HFFc6 (cell line): Measurements from ENCODE around the gene EVI2B. TPM values are rescaled to one million over a fixed set of nuclear protein-coding genes. Genes with fewer than 3 reads are reported as not detected.

Experiments
- DNase-seq: peaks from one replicate; pipeline ENCODE4 v3.0.0-alpha.2; 2018
- H3K27ac Mint-ChIP-seq: 2 replicates; pipeline ENCODE4 v1.8.0; 2020; ENCODE audit warnings: mild to moderate bottlenecking, mixed read lengths
- H3K27me3 Mint-ChIP-seq: 2 replicates; pipeline ENCODE4 v1.8.0; 2021; ENCODE audit warnings: mild to moderate bottlenecking, moderate library complexity, mixed read lengths; ENCODE audit not compliant: insufficient read depth
- H3K36me3 Mint-ChIP-seq: 2 replicates; pipeline ENCODE4 v1.8.0; 2021; ENCODE audit warnings: low read depth, mixed read lengths
- H3K4me1 Mint-ChIP-seq: 2 replicates; pipeline ENCODE4 v1.8.0; 2020; ENCODE audit warnings: low read depth, mixed read lengths
- H3K4me3 Mint-ChIP-seq: 2 replicates; pipeline ENCODE4 v1.8.0; 2020; ENCODE audit warnings: mild to moderate bottlenecking, moderate library complexity, mixed read lengths
- H3K9me3 Mint-ChIP-seq: 2 replicates; pipeline ENCODE4 v1.8.0; 2020; ENCODE audit warnings: mild to moderate bottlenecking, mixed read lengths
- total RNA-seq, 6 experiments: library from RNA; stranded (reverse); fragmentation: NEBNext Ultra II Directional; extraction: Animal tissue kit (Norgen Biotek cat#: 25700); gene quantifications; 2 replicates in 1 of 6; 3 replicates in 5 of 6; pipeline ENCODE4 v1.2.3, GENCODE V29; 2021
- TF ChIP-seq, protein P1 (sequence below): fragments of 200-600 bp; sonication (generic); IDR thresholded peaks from 2 replicates; pipeline ENCODE4 v1.5.0; 2021; ENCODE audit warnings: antibody characterized with exemption, mild to moderate bottlenecking

The EVI2B gene
- total RNA-seq, 6 experiments from 2014 or later: 0.33 to 2.0 (median 1.5) TPM

DNA sequence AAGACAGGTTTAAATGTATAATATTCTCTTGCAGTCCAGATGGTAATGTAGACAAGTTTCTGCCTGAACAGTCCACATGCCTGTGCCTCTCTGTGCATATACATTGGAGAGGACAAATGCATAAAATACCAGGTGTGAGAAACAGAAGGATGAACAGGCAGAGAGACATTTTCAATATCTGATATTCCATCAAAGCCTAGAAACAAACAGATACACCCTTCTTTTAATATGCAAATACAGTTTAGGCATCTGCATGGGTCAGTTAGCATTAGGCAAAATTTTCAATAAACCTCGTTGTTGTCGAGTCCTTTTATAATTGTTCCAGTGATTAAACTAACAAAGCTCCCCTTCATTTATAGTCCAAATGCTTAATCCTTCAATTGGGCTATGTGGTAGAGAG lies 17.7 kb downstream of the EVI2B start:
- no peak for DNase-seq
- H3K4me1 Mint-ChIP-seq: peaks cover 7% of the 10 kb centered on the region
- H3K9me3 Mint-ChIP-seq: no peaks in the 10 kb centered on the region
- H3K27ac Mint-ChIP-seq: no peak overlapping the region
- peaks cover 2% of the 10 kb centered on the region; the same call in 1 of the 2 replicates for H3K27me3 Mint-ChIP-seq
- TF ChIP-seq, protein P1, sequence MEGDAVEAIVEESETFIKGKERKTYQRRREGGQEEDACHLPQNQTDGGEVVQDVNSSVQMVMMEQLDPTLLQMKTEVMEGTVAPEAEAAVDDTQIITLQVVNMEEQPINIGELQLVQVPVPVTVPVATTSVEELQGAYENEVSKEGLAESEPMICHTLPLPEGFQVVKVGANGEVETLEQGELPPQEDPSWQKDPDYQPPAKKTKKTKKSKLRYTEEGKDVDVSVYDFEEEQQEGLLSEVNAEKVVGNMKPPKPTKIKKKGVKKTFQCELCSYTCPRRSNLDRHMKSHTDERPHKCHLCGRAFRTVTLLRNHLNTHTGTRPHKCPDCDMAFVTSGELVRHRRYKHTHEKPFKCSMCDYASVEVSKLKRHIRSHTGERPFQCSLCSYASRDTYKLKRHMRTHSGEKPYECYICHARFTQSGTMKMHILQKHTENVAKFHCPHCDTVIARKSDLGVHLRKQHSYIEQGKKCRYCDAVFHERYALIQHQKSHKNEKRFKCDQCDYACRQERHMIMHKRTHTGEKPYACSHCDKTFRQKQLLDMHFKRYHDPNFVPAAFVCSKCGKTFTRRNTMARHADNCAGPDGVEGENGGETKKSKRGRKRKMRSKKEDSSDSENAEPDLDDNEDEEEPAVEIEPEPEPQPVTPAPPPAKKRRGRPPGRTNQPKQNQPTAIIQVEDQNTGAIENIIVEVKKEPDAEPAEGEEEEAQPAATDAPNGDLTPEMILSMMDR: no peak
- peaks cover 28% of the 10 kb centered on the region for H3K36me3 Mint-ChIP-seq
- no peak overlapping the region for H3K4me3 Mint-ChIP-seq

- peaks cover 25% of the 10 kb centered on the region for H3K36me3 Mint-ChIP-seq
- no peak overlapping the region for H3K4me3 Mint-ChIP-seq
- H3K9me3 Mint-ChIP-seq: no peaks in the 10 kb centered on the region
- TF ChIP-seq, protein P1: no peak
- H3K4me1 Mint-ChIP-seq: peaks cover 10% of the 10 kb centered on the region
- H3K27ac Mint-ChIP-seq: no peak overlapping the region
- DNase-seq: no peak
- peaks cover 2% of the 10 kb centered on the region; the same call in 1 of the 2 replicates for H3K27me3 Mint-ChIP-seq
Observed at GRCh38 chr17:31295489-31295871, 18.4 kb downstream of the EVI2B start.

DNA sequence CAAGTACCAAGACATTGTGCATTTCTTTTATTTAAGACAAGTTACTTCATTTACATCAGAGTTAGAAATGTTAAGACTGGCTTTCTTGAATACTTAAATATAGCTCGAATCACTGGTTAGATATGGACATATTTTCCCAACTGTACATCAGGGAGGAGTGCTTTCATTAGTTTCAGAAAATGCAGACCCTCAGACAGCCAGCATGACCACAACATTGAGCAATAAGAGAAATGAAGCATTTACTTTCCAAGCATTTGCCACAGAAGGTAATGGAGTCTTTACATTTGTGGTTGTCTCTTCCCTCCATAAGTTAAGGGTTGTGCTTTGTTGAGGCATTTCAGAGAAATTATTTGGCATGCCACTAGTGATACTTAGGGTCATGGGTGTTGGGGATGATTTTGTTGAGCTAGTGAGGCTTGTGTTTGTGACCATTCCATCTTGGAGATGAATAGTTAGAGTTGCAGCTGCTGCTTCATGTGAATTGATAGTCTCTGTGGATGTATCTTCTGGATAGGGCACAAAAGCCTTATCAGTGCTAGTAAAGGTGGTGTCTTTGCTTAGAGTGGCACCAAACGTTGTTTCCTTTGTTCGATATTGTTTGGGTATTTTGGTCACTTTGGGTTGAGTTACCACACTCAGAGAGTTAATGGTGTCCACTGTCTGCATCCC lies 18.9 kb downstream of the EVI2B start:
- no peaks in the 10 kb centered on the region for H3K9me3 Mint-ChIP-seq
- H3K4me3 Mint-ChIP-seq: no peak overlapping the region; the same call in 1 of the 2 replicates
- TF ChIP-seq, protein P1: no peak
- peaks cover 2% of the 10 kb centered on the region; the same call in 1 of the 2 replicates for H3K27me3 Mint-ChIP-seq
- DNase-seq: no peak
- peaks cover 21% of the 10 kb centered on the region for H3K36me3 Mint-ChIP-seq
- no peak overlapping the region for H3K27ac Mint-ChIP-seq
- H3K4me1 Mint-ChIP-seq: peaks cover 15% of the 10 kb centered on the region

GRCh38 chr17:31294231-31294630 lies 19.6 kb downstream of the EVI2B start:
- Mint-ChIP-seq H3K27ac (no peak overlapping the region), H3K4me1 (peaks cover 23% of the 10 kb centered on the region)
- TF ChIP-seq, protein P1: no peak

GRCh38 chr17:31293581-31293980 lies 20.3 kb downstream of the EVI2B start:
- Mint-ChIP-seq H3K9me3 (no peaks in the 10 kb centered on the region), H3K4me1 (peaks cover 29% of the 10 kb centered on the region), H3K27me3 (peaks cover 2% of the 10 kb centered on the region; the same call in 1 of the 2 replicates), H3K36me3 (peaks cover 18% of the 10 kb centered on the region), H3K4me3 (no peak overlapping the region), H3K27ac (peak overlapping the region; percentile 17; the same call in 1 of the 2 replicates)
- TF ChIP-seq, protein P1: no peak
- DNase-seq: no peak

More at GRCh38 chr17:31294231-31294630, 19.6 kb downstream of the EVI2B start:
- Mint-ChIP-seq H3K4me3 (no peak overlapping the region), H3K36me3 (peaks cover 18% of the 10 kb centered on the region), H3K9me3 (no peaks in the 10 kb centered on the region), H3K27me3 (peaks cover 2% of the 10 kb centered on the region; the same call in 1 of the 2 replicates)
- no peak for DNase-seq
